Neural progenitor cell (in vitro differentiated cells): ENCODE data around the gene ZNF280D.

Experiments used
- CTCF ChIP-seq: fragments of 200-600 bp; sonication (generic); IDR thresholded peaks from 2 replicates; pipeline ENCODE4 v1.5.1; 2017; ENCODE audit warnings: antibody characterized with exemption, mild to moderate bottlenecking
- EZH2 ChIP-seq: fragments of 200-600 bp; sonication (generic); IDR thresholded peaks from 2 replicates; pipeline ENCODE4 v1.6.1; 2017; ENCODE audit warnings: antibody characterized with exemption, mild to moderate bottlenecking, moderate library complexity
- EZH2phosphoT487 ChIP-seq: fragments of 200-600 bp; sonication (generic); IDR thresholded peaks from 2 replicates; pipeline ENCODE4 v1.6.1; 2017; ENCODE audit warnings: antibody characterized with exemption

DNA sequence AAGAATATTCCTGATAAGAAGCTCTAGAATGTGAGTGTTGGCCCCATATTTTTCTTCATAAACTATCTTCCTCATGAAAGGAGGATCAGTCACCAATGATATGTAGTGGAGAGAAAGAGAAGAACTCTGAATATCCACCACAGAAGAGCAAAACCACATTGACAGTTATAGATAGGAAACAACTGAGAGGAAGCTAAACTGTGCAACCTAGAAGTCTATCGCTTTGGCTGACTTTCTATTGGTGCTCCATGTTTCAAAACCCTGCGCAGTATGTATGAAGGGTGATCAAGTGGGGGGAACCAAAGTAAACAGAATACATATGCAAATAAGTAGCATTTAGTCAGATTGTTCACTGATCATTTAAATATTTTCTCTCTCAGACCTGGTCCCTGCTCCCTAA is 41.0 kb upstream of the ZNF280D start:
- TF ChIP-seq CTCF (no peak), EZH2phosphoT487 (no peak), EZH2 (no peak)
